HepG2 (cell line): ENCODE measurements around the gene TOX4. TPM values are rescaled to one million over a fixed set of nuclear protein-coding genes. Genes with fewer than 3 reads are reported as not detected.

ENCODE experiments used
- ATAC-seq: fragments of 200-7000 bp; cut with Tn5 transposase; 3 replicates; pipeline ENCODE4 v1.9.1; 2020; ENCODE audit warnings: mild to moderate bottlenecking, moderate library complexity
- BruUV-seq: library from RNA; stranded (reverse); fragments of 400-500 nt; replicated peaks from 2 replicates; lab custom pipeline; 2021; lab: Mats Ljungman, UMichigan
- CTCF ChIA-PET: fragments of 300-600 bp; formaldehyde crosslinking; extraction: SDS; loops from one replicate; lab custom pipeline; 2021; ENCODE audit warnings: low total read pairs, inconsistent platforms, low intra/inter-chr PET ratio; lab: Yijun Ruan, JAX
- POLR2A ChIA-PET: fragments of 350-600 bp; sonication (Branson Sonifier 250); formaldehyde crosslinking; loops from one replicate; lab custom pipeline; 2020; ENCODE audit warnings: antibody characterized with exemption, inconsistent platforms; lab: Yijun Ruan, JAX
- DNase-seq: peaks from one replicate; pipeline ENCODE4 v3.0.0-alpha.2; 2015; ENCODE audit warnings: low spot score
- FAIRE-seq: peaks from 3 replicates; lab custom pipeline; 2011; peaks lifted over from hg19 to GRCh38; lab: Jason Lieb, UNC
- H2AFZ ChIP-seq: one replicate; pipeline ENCODE4 v1.6.1; 2011; ENCODE audit warnings: low read length, inconsistent platforms
- H3K27ac ChIP-seq: fragments of 300-600 bp; 3 replicates; pipeline ENCODE4 v1.8.0; 2011; ENCODE audit warnings: mixed run types, mild to moderate bottlenecking, mixed read lengths, low read length, inconsistent platforms; ENCODE audit not compliant: insufficient read depth; ENCODE audit errors: extremely low read length
- H3K27me3 ChIP-seq, 2 experiments: fragments of 200-600 bp in 1 of 2; 2 replicates in 1 of 2; 3 replicates in 1 of 2; pipeline versions ENCODE4 v1.6.0 to v1.8.0; 2011; ENCODE audit warnings: low read length in 2 of 2, mild to moderate bottlenecking in 2 of 2, moderate library complexity in 2 of 2, inconsistent platforms in 1 of 2; ENCODE audit not compliant: insufficient read depth in 2 of 2, control insufficient read depth in 1 of 2
- H3K36me3 ChIP-seq, 2 experiments: fragments of 200-600 bp in 1 of 2; replicated peaks in 1 of 2; 2 replicates in 1 of 2; 3 replicates in 1 of 2; pipeline versions ENCODE4 v1.5.1 to v1.8.0; 2011; ENCODE audit warnings: low read length in 2 of 2, inconsistent platforms in 1 of 2; ENCODE audit not compliant: insufficient read depth in 2 of 2, control insufficient read depth in 1 of 2
- H3K4me1 ChIP-seq: 2 replicates; pipeline ENCODE4 v1.5.1; 2012; ENCODE audit warnings: low read length, inconsistent platforms; ENCODE audit not compliant: insufficient read depth
- H3K4me2 ChIP-seq: 2 replicates; pipeline ENCODE4 v1.6.0; 2011; ENCODE audit warnings: low read depth, low read length, inconsistent platforms
- H3K4me3 ChIP-seq, 3 experiments: fragments of 200-600 bp in 1 of 3; sonication (generic), shearing (Covaris generic) in 1 of 3; replicated peaks in 1 of 3; 2 replicates each; pipeline ENCODE4 v1.5.1; 2011 to 2016; ENCODE audit warnings: low read length in 3 of 3, inconsistent platforms in 2 of 3, low read depth in 2 of 3, mild to moderate bottlenecking in 2 of 3, control low read depth in 1 of 3, mixed read lengths in 1 of 3; ENCODE audit not compliant: insufficient read depth in 1 of 3
- H3K79me2 ChIP-seq: one replicate; pipeline ENCODE4 v1.6.1; 2011; ENCODE audit warnings: low read length, inconsistent platforms; ENCODE audit not compliant: insufficient read depth
- H3K9ac ChIP-seq: 2 replicates; pipeline ENCODE4 v1.6.0; 2011; ENCODE audit warnings: mild to moderate bottlenecking, low read depth, low read length, inconsistent platforms; ENCODE audit not compliant: insufficient read depth
- H3K9me3 ChIP-seq: 2 replicates; pipeline ENCODE4 v1.5.1; 2012; ENCODE audit warnings: mild to moderate bottlenecking, low read length
- H4K20me1 ChIP-seq: 2 replicates; pipeline ENCODE4 v1.6.0; 2011; ENCODE audit warnings: inconsistent platforms, mild to moderate bottlenecking, low read length, moderate library complexity; ENCODE audit not compliant: insufficient read depth
- FOXA3 ChIP-seq: IDR thresholded peaks from 2 replicates; pipeline ENCODE4 v1.6.1; 2016; ENCODE audit warnings: missing genetic modification reagents, missing compliant biosample characterization
- HOXA7 ChIP-seq: sonication (generic); formaldehyde crosslinking; IDR thresholded peaks from 2 replicates; pipeline ENCODE4 v1.8.1; 2022; ENCODE audit warnings: mild to moderate bottlenecking, missing genetic modification reagents, moderate library complexity
- MEIS1 ChIP-seq: sonication (generic); formaldehyde crosslinking; IDR thresholded peaks from 2 replicates; pipeline ENCODE4 v1.9.0; 2021; ENCODE audit warnings: mild to moderate bottlenecking, missing genetic modification reagents, moderate library complexity, borderline replicate concordance
- NFE2 ChIP-seq: sonication (generic); formaldehyde crosslinking; IDR thresholded peaks from 2 replicates; pipeline ENCODE4 v1.4.0; 2020; ENCODE audit warnings: missing genetic modification reagents
- PHF8 ChIP-seq: sonication (generic); formaldehyde crosslinking; IDR thresholded peaks from 2 replicates; pipeline ENCODE4 v1.5.0; 2020; ENCODE audit warnings: missing genetic modification reagents
- ZMYM2 ChIP-seq: sonication (generic); formaldehyde crosslinking; IDR thresholded peaks from 2 replicates; pipeline ENCODE4 v1.8.0; 2022; ENCODE audit warnings: mild to moderate bottlenecking, missing genetic modification reagents
- ZNF563 ChIP-seq: sonication (generic); formaldehyde crosslinking; IDR thresholded peaks from 2 replicates; pipeline ENCODE4 v1.8.0; 2022; ENCODE audit warnings: mild to moderate bottlenecking, moderate library complexity, missing genetic modification reagents
- ZSCAN21 ChIP-seq: sonication (generic); formaldehyde crosslinking; IDR thresholded peaks from 2 replicates; pipeline ENCODE4 v1.8.0; 2022; ENCODE audit warnings: mild to moderate bottlenecking, missing genetic modification reagents, moderate library complexity, borderline replicate concordance
- WGBS: methylation state at CpG from one replicate; pipeline ENCODE4 v1.1.6; 2017; ENCODE audit warnings: low lambda C conversion rate; 5-methylcytosine and 5-hydroxymethylcytosine counted together
- in situ Hi-C: cut with HindIII; loops from 2 replicates; pipeline ENCODE4 v1.10.0; 2017; ENCODE audit warnings: low pct_unique_long_range_greater_than_20kb; ENCODE audit not compliant: extremely low pct_ligation_motif_present
- intact Hi-C: fragments of 100-400 bp; cut with micrococcal nuclease; formaldehyde crosslinking; loops from one replicate; pipeline ENCODE4 v1.10.0; 2022; ENCODE audit not compliant: unreplicated experiment
- polyA plus RNA-seq, 8 experiments: library from polyadenylated mRNA; depleted of rRNA in 3 of 8; stranded (reverse) in 7 of 8; unstranded in 1 of 8; fragments of >200 nt; fragmentation: Illumina TruSeq in 4 of 8; extraction: Trizol in 4 of 8; gene quantifications; 2 replicates each; pipeline versions ENCODE4 v1.2.1 to v1.2.3, GENCODE V29; 2011 to 2016; ENCODE audit warnings: low read depth in 4 of 8, missing spikeins in 1 of 8, mixed read lengths in 1 of 8; ENCODE audit not compliant: insufficient read depth in 1 of 8
- total RNA-seq, 5 experiments: library from RNA; depleted of rRNA; stranded (reverse); fragments of >200 nt; fragmentation: Illumina TruSeq; extraction: Trizol; gene quantifications; 2 replicates each; pipeline ENCODE4 v1.2.3, GENCODE V29; 2016; ENCODE audit warnings: low read depth in 1 of 5
- TF ChIP-seq, protein P1 (sequence below), 2 experiments: sonication (generic) in 1 of 2; formaldehyde crosslinking in 1 of 2; IDR thresholded peaks; 2 replicates each; pipeline versions ENCODE4 v1.4.0 to v1.6.1; 2018 to 2020; ENCODE audit warnings: missing genetic modification reagents in 2 of 2, borderline replicate concordance in 1 of 2, low read depth in 1 of 2, mild to moderate bottlenecking in 1 of 2, missing biosample characterization in 1 of 2
- TF ChIP-seq, protein P2 (sequence below): sonication (generic); formaldehyde crosslinking; IDR thresholded peaks from 2 replicates; pipeline ENCODE4 v1.5.0; 2020; ENCODE audit warnings: mild to moderate bottlenecking, missing genetic modification reagents

Gene TOX4
- total and polyA plus RNA-seq, 2 of the 13 experiments (the other 11 are each of a cell fraction or from before 2014, with no cell fraction given), result 71.8 to 163 TPM

DNA sequence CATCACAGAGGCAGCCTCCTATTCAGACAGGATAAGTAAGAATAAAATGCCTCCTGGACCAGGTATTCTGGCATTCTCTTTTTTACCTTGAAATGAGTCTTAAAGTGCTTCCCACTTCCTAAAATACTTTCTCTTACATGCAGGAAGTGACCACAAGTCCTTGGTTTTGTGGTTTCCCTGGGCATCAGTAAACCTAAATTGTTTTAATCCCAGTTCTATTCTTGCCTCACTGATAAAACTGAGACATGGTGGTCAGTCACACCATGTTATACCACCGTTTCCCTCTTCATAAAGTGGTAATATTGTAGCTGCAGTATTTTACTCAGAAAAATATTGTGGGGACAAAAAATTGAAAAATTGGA is 50.3 kb downstream of the TOX4 start:
- Histone ChIP-seq H3K9ac (peak overlapping the region; percentile 80), H3K4me2 (peak overlapping the region; percentile 82), H3K9me3 (no peaks in the 10 kb centered on the region), H3K27ac (peak overlapping the region; percentile 69), H2AFZ (peak overlapping the region; percentile 89), H4K20me1 (no peaks in the 10 kb centered on the region), H3K4me3 (peak overlapping the region; percentile 77 to 83 (median 78)), H3K79me2 (no peaks in the 10 kb centered on the region), H3K4me1 (peaks cover 38% of the 10 kb centered on the region), H3K27me3 (no peaks in the 10 kb centered on the region), H3K36me3 (no peaks in the 10 kb centered on the region)
- CTCF ChIA-PET, result no interaction called here
- in situ Hi-C loops, result no loop called here
- FAIRE-seq (no peak), DNase-seq (no peak), ATAC-seq (no peak)
- WGBS, result 68% methylated on average over 1 of the region's 1 CpG
- intact Hi-C loops, result no loop called here
- POLR2A ChIA-PET, result interaction anchor here (1.1 to 10.8 kb wide), 9 partner anchors 9 to 90 kb away, joined by 3 to 173 read pairs (median 13); partner anchors contain the start of genes CHD8 and METTL3
- no TSS peak for BruUV-seq
- no peak for TF ChIP-seq ZSCAN21
- no peak for TF ChIP-seq ZNF563 (CRISPR knock-in tag)
- TF ChIP-seq ZMYM2 (CRISPR knock-in tag), result 0 out of 2 replicates have a peak, but pooled peaks have one; percentile 21
- TF ChIP-seq MEIS1 (CRISPR knock-in tag), result no peak
- TF ChIP-seq, protein P1, sequence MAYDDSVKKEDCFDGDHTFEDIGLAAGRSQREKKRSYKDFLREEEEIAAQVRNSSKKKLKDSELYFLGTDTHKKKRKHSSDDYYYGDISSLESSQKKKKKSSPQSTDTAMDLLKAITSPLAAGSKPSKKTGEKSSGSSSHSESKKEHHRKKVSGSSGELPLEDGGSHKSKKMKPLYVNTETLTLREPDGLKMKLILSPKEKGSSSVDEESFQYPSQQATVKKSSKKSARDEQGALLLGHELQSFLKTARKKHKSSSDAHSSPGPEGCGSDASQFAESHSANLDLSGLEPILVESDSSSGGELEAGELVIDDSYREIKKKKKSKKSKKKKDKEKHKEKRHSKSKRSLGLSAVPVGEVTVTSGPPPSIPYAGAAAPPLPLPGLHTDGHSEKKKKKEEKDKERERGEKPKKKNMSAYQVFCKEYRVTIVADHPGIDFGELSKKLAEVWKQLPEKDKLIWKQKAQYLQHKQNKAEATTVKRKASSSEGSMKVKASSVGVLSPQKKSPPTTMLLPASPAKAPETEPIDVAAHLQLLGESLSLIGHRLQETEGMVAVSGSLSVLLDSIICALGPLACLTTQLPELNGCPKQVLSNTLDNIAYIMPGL (CRISPR knock-in tag; IDR thresholded peaks at IDR 0.05; ENCODE audit: borderline replicate concordance in 1 of 2, low read depth in 1 of 2), result 0 out of 4 replicates have a peak, but pooled peaks of 1 of the 2 experiments have one; percentile 7
- peak; percentile 5; the same call in 1 of the 2 replicates for TF ChIP-seq PHF8
- no peak for TF ChIP-seq NFE2 (CRISPR knock-in tag)
- no peak for TF ChIP-seq FOXA3 (CRISPR knock-in tag)
- TF ChIP-seq, protein P2, sequence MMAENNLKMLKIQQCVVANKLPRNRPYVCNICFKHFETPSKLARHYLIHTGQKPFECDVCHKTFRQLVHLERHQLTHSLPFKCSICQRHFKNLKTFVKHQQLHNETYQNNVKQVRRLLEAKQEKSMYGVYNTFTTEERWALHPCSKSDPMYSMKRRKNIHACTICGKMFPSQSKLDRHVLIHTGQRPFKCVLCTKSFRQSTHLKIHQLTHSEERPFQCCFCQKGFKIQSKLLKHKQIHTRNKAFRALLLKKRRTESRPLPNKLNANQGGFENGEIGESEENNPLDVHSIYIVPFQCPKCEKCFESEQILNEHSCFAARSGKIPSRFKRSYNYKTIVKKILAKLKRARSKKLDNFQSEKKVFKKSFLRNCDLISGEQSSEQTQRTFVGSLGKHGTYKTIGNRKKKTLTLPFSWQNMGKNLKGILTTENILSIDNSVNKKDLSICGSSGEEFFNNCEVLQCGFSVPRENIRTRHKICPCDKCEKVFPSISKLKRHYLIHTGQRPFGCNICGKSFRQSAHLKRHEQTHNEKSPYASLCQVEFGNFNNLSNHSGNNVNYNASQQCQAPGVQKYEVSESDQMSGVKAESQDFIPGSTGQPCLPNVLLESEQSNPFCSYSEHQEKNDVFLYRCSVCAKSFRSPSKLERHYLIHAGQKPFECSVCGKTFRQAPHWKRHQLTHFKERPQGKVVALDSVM (CRISPR knock-in tag), result 0 out of 2 replicates have a peak, but pooled peaks have one; percentile 27
- no peak for TF ChIP-seq HOXA7 (CRISPR knock-in tag)
